ENCODE data around the gene BAG1.
A peak's percentile ranks its signal among the peaks of the same experiment; 100 is the strongest.

BAG1 gene

GRCh38 chr9:33209394-33209793 lies 55.1 kb downstream of the BAG1 start:
- no peak for DNase-seq (ENCODE audit: low read depth)

DNA sequence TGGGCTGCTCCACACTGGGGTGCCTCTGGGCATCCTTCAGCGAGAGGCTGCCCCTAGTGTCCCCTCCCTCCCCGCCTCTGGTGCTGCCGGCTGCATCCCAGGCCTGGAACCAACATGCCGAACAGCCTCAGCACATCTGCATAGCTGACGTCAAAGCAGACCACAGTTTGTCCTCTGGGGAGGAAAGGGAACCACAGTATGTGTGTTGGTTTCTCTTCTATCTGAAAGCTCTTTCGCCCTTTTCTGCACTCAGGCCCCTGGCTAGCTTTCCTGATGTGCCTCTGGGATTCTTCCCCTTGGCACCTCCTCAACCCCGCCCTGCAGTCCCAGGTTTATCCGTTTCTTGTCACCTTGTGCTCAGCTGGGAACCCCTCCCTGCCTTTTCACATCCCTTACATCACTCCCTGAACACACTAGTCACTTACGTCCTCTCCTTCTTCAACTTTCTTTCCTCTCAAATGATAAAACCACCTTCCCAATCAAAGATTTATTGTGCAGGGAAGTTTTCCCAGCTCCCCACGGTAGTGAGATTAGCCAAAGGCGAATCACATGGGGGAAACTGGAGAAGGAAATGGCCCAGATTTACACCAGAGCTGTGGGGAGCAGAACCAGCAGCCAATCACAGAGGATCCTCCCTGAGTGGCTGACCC lies 61.8 kb downstream of the BAG1 start:
- peak; percentile 1 for DNase-seq (ENCODE audit: low read depth)
